ENCODE results near the gene PCDHGB2. TPM values are rescaled to one million over a fixed set of nuclear protein-coding genes. Genes with fewer than 3 reads are reported as not detected.

The PCDHGB2 gene
- total and polyA plus RNA-seq, 2 of the 4 experiments (the other 2 are of a cell fraction), result 2.6 to 3.0 TPM

DNA sequence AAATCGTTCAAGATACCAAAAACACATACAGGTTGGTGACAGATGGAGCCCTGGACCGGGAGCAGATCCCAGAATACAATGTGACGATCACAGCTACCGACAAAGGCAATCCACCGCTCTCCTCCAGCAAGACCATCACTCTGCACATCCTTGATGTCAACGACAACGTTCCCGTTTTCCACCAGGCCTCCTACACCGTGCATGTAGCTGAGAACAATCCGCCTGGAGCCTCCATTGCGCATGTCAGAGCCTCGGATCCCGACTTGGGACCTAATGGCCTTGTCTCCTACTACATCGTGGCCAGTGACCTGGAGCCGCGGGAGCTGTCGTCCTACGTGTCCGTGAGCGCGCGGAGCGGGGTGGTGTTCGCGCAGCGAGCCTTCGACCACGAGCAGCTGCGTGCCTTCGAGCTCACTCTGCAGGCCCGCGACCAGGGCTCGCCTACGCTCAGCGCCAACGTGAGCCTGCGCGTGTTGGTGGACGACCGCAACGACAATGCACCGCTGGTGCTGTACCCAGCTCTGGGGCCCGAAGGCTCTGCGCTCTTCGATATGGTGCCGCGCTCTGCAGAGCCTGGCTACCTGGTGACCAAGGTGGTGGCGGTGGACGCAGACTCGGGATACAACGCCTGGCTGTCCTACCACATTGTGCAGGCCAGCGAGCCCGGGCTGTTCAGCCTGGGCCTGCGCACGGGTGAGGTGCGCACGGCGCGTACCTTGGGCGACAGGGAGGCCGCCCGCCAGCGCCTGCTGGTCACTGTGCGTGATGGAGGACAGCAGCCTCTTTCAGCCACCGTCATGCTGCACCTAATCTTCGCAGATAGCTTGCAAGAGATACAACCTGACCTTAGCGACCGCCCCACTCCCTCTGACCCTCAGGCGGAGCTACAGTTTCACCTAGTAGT, 12.0 kb downstream of the PCDHGB2 start:
- CTCF ChIA-PET, result interaction anchor here (1.3 kb wide), 1 partner anchor 192 kb away, joined by 4 read pairs; no protein-coding TSS in a partner anchor
- ATAC-seq (ENCODE audit: low read depth) (no peak), DNase-seq (no peak)
- no peak overlapping the region for H2BK120ac ChIP-seq (ENCODE audit: low read depth, low read length)
- no peak overlapping the region for H2AK9ac ChIP-seq (replicated peaks; ENCODE audit: low read depth, low read length, poor library complexity)
- peaks cover 23% of the 10 kb centered on the region for H3K36me3 ChIP-seq (ENCODE audit: control insufficient read depth, insufficient read depth, low read length)
- no peak overlapping the region for H3K9ac ChIP-seq (ENCODE audit: low read depth, low read length)
- no peak overlapping the region for H3K4me3 ChIP-seq (ENCODE audit: insufficient read depth, low read depth, low read length)
- H4K8ac ChIP-seq (ENCODE audit: low read depth in 2 of 2, low read length in 2 of 2), result no peak overlapping the region
- POLR2A ChIA-PET (ENCODE audit: unreplicated experiment), result no interaction called here
- no peak overlapping the region for H2BK20ac ChIP-seq (ENCODE audit: low read depth, low read length)
- H4K91ac ChIP-seq (ENCODE audit: insufficient read depth, low read depth, low read length), result no peak overlapping the region
- dilution Hi-C loops (cut with HindIII; ENCODE audit: low sequenced_read_pairs, unreplicated experiment), result no loop called here
- no peak overlapping the region for H2BK15ac ChIP-seq (ENCODE audit: low read depth, low read length)
- no peak overlapping the region for H2BK5ac ChIP-seq (ENCODE audit: low read depth, low read length, poor library complexity, severe bottlenecking)
- no peak overlapping the region for H2AK5ac ChIP-seq (ENCODE audit: low read depth, low read length)
- WGBS, 2 experiments (ENCODE audit: extremely low coverage in 2 of 2, insufficient read length in 1 of 2), result 38% methylated on average over 53 of the region's 69 CpGs; no CpG with 5 or more reads in 1 of the 2 experiments
- H3K9me3 ChIP-seq (ENCODE audit: control insufficient read depth, insufficient read depth, low read length), result peaks cover 57% of the 10 kb centered on the region
- TF ChIP-seq MAZ (IDR thresholded peaks at IDR 0.05; ENCODE audit: borderline replicate concordance, low read depth, low read length) (no peak), MAFK (IDR thresholded peaks at IDR 0.05; ENCODE audit: low read depth, low read length) (no peak), FOS (IDR thresholded peaks at IDR 0.05; ENCODE audit: low read depth, low read length) (no peak), RCOR1 (IDR thresholded peaks at IDR 0.05; ENCODE audit: insufficient replicate concordance, low read length) (no peak), RAD21 (IDR thresholded peaks at IDR 0.05; ENCODE audit: low read length) (no peak), MXI1 (IDR thresholded peaks at IDR 0.05; ENCODE audit: borderline replicate concordance, low read depth, low read length) (no peak), CHD1 (IDR thresholded peaks at IDR 0.05; ENCODE audit: low read depth, low read length) (no peak)
- TF ChIP-seq, protein P1, sequence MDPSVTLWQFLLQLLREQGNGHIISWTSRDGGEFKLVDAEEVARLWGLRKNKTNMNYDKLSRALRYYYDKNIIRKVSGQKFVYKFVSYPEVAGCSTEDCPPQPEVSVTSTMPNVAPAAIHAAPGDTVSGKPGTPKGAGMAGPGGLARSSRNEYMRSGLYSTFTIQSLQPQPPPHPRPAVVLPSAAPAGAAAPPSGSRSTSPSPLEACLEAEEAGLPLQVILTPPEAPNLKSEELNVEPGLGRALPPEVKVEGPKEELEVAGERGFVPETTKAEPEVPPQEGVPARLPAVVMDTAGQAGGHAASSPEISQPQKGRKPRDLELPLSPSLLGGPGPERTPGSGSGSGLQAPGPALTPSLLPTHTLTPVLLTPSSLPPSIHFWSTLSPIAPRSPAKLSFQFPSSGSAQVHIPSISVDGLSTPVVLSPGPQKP (IDR thresholded peaks at IDR 0.05; ENCODE audit: borderline replicate concordance, low read depth, low read length), result no peak
- intact Hi-C loops (cut with micrococcal nuclease), result no loop called here
- no peaks in the 10 kb centered on the region for H3K79me1 ChIP-seq (ENCODE audit: low read depth in 1 of 2, low read length in 2 of 2)
- H3K18ac ChIP-seq (ENCODE audit: low read depth, low read length), result no peak overlapping the region
- no peak overlapping the region for H3K4ac ChIP-seq (ENCODE audit: low read depth, low read length)
- H3K4me2 ChIP-seq (ENCODE audit: low read depth, low read length), result no peak overlapping the region; the same call in 1 of the 2 replicates
- peak overlapping the region; percentile 49 for H2AFZ ChIP-seq (replicated peaks; ENCODE audit: low read length, poor library complexity)
- H3K27me3 ChIP-seq (ENCODE audit: control insufficient read depth, insufficient read depth, low read length), result no peaks in the 10 kb centered on the region
- H3K56ac ChIP-seq (ENCODE audit: extremely low read depth, insufficient read depth, low read length), result no peak overlapping the region
- in situ Hi-C loops (cut with MboI; ENCODE audit: low sequenced_read_pairs), result no loop called here
- no peak overlapping the region for H3K23ac ChIP-seq (ENCODE audit: low read depth, low read length)
- no peaks in the 10 kb centered on the region for H3K9me1 ChIP-seq (ENCODE audit: insufficient read depth, low read length)
- no peaks in the 10 kb centered on the region for H4K20me1 ChIP-seq (ENCODE audit: insufficient read depth, low read length)
- no peak overlapping the region for H3K14ac ChIP-seq (replicated peaks; ENCODE audit: low read depth, low read length)
- BruUV-seq (replicated peaks), result no TSS peak
- H4K5ac ChIP-seq (ENCODE audit: low read depth, low read length), result no peak overlapping the region
- H3K4me1 ChIP-seq (ENCODE audit: control insufficient read depth, insufficient read depth, low read length), result no peaks in the 10 kb centered on the region
- no peak overlapping the region for H3K27ac ChIP-seq (ENCODE audit: insufficient read depth, low read length)

Measured in IMR-90 (cell line).